HCT116 (cell line): ENCODE data around the gene TAF4. TPM values are rescaled to one million over a fixed set of nuclear protein-coding genes. Genes with fewer than 3 reads are reported as not detected.

Experiments
- ATAC-seq: fragments of 200-7000 bp; cut with Tn5 transposase; 2 replicates; pipeline ENCODE4 v1.9.1; 2020; ENCODE audit warnings: mild to moderate bottlenecking, moderate library complexity
- BruUV-seq: library from RNA; stranded (reverse); fragments of 400-500 nt; replicated peaks from 2 replicates; lab custom pipeline; 2021; lab: Mats Ljungman, UMichigan
- CTCF ChIA-PET: fragments of 300-600 bp; sonication (Branson Sonifier 250); formaldehyde crosslinking; loops from one replicate; lab custom pipeline; 2021; ENCODE audit warnings: antibody characterized with exemption; lab: Charles Lee
- POLR2A ChIA-PET: fragments of 300-600, 350-600 bp; sonication (Branson Sonifier 250); formaldehyde crosslinking; loops from one replicate; lab custom pipeline; 2021; ENCODE audit warnings: antibody characterized with exemption; lab: Charles Lee
- RAD21 ChIA-PET, 2 experiments: fragments of 300-600 bp; sonication (Branson Sonifier 250); formaldehyde crosslinking; loops; one replicate each; lab custom pipeline; 2023; ENCODE audit warnings: low total read pairs in 2 of 2; ENCODE audit not compliant: uncharacterized antibody in 2 of 2, unreplicated experiment in 2 of 2, low non-redundant PET in 1 of 2; lab: Charles Lee
- DNase-seq: peaks from one replicate; pipeline ENCODE4 v3.0.0-alpha.2; 2010; ENCODE audit warnings: low read depth, low spot score
- H2AFZ ChIP-seq: fragments of 200-600 bp; shearing (Covaris generic), sonication (generic); 2 replicates; pipeline ENCODE4 v1.6.1; 2017; ENCODE audit warnings: low read depth, mixed run types, mixed read lengths, antibody characterized with exemption, low read length; ENCODE audit not compliant: poor library complexity, severe bottlenecking
- H3K27ac ChIP-seq: 2 replicates; pipeline ENCODE4 v1.5.1; 2012; ENCODE audit warnings: low read depth, low read length
- H3K27me3 ChIP-seq: fragments of 200-600 bp; sonication (generic); 2 replicates; pipeline ENCODE4 v1.6.1; 2016; ENCODE audit warnings: mixed run types, low read length, mixed read lengths; ENCODE audit not compliant: insufficient read depth
- H3K36me3 ChIP-seq, 2 experiments: fragments of 200-500 bp in 1 of 2; fragments of 200-600 bp in 1 of 2; sonication (Bioruptor generic) in 1 of 2; sonication (generic) in 1 of 2; 2 replicates each; pipeline versions ENCODE4 v1.5.1 to v1.6.1; 2014 to 2016; ENCODE audit warnings: low read length in 2 of 2, inconsistent platforms in 1 of 2, mixed read lengths in 1 of 2, mixed run types in 1 of 2; ENCODE audit not compliant: insufficient read depth in 2 of 2, control insufficient read depth in 1 of 2
- H3K4me1 ChIP-seq, 2 experiments: fragments of 200-600 bp in 1 of 2; sonication (generic) in 1 of 2; 2 replicates each; pipeline versions ENCODE4 v1.5.1 to v1.6.1; 2012 to 2017; ENCODE audit warnings: low read length in 2 of 2, inconsistent platforms in 1 of 2, mild to moderate bottlenecking in 1 of 2, mixed read lengths in 1 of 2, mixed run types in 1 of 2, moderate library complexity in 1 of 2; ENCODE audit not compliant: insufficient read depth in 2 of 2, control insufficient read depth in 1 of 2
- H3K4me2 ChIP-seq: fragments of 200-600 bp; sonication (generic); 2 replicates; pipeline ENCODE4 v1.6.1; 2017; ENCODE audit warnings: mixed run types, low read length, mixed read lengths
- H3K4me3 ChIP-seq, 2 experiments: fragments of 200-600 bp in 1 of 2; sonication (generic) in 1 of 2; replicated peaks in 1 of 2; 2 replicates each; pipeline ENCODE4 v1.5.1; 2011 to 2016; ENCODE audit warnings: low read length in 2 of 2, control low read depth in 1 of 2, low read depth in 1 of 2, mild to moderate bottlenecking in 1 of 2, mixed read lengths in 1 of 2, mixed run types in 1 of 2
- H3K79me2 ChIP-seq: fragments of 200-600 bp; sonication (generic); 2 replicates; pipeline ENCODE4 v1.6.1; 2017; ENCODE audit warnings: mild to moderate bottlenecking, mixed run types, low read length, moderate library complexity, mixed read lengths; ENCODE audit not compliant: insufficient read depth
- H3K9ac ChIP-seq: fragments of 200-600 bp; sonication (generic); 2 replicates; pipeline ENCODE4 v1.6.1; 2016; ENCODE audit warnings: low read length, mixed read lengths
- H3K9me2 ChIP-seq: fragments of 200-600 bp; sonication (generic), shearing (Covaris generic); 2 replicates; pipeline ENCODE4 v1.6.1; 2017; ENCODE audit warnings: mixed run types, mild to moderate bottlenecking, moderate library complexity; ENCODE audit not compliant: insufficient read depth
- H3K9me3 ChIP-seq, 2 experiments: fragments of 200-500 bp in 1 of 2; fragments of 200-600 bp in 1 of 2; sonication (Bioruptor generic) in 1 of 2; sonication (generic) in 1 of 2; 2 replicates each; pipeline ENCODE4 v1.6.1; 2014 to 2017; ENCODE audit warnings: low read length in 2 of 2, mixed read lengths in 2 of 2, inconsistent platforms in 1 of 2, low read depth in 1 of 2, mild to moderate bottlenecking in 1 of 2, mixed run types in 1 of 2, moderate library complexity in 1 of 2; ENCODE audit not compliant: control insufficient read depth in 1 of 2, insufficient read depth in 1 of 2
- H4K20me1 ChIP-seq: fragments of 200-600 bp; sonication (generic), shearing (Covaris generic); 2 replicates; pipeline ENCODE4 v1.6.1; 2017; ENCODE audit warnings: mixed run types, mild to moderate bottlenecking, moderate library complexity; ENCODE audit not compliant: insufficient read depth
- JUND ChIP-seq: IDR thresholded peaks from 2 replicates; pipeline ENCODE4 v1.6.1; 2012
- REST ChIP-seq: IDR thresholded peaks from 2 replicates; pipeline ENCODE4 v1.6.1; 2012; ENCODE audit warnings: low read depth
- SIN3A ChIP-seq: IDR thresholded peaks from 2 replicates; pipeline ENCODE4 v1.6.1; 2012; ENCODE audit warnings: low read depth
- SP1 ChIP-seq: IDR thresholded peaks from 2 replicates; pipeline ENCODE4 v1.6.1; 2012; ENCODE audit warnings: low read depth
- SRF ChIP-seq: IDR thresholded peaks from 2 replicates; pipeline ENCODE4 v1.6.1; 2012; ENCODE audit warnings: low read depth
- YY1 ChIP-seq: IDR thresholded peaks from 2 replicates; pipeline ENCODE4 v1.6.1; 2011; ENCODE audit warnings: low read length, low read depth, moderate library complexity, mild to moderate bottlenecking; ENCODE audit not compliant: insufficient replicate concordance; ENCODE audit errors: extremely low read depth
- ZBTB33 ChIP-seq: IDR thresholded peaks from 2 replicates; pipeline ENCODE4 v1.6.1; 2011; ENCODE audit warnings: mild to moderate bottlenecking, low read length, moderate library complexity; ENCODE audit not compliant: insufficient replicate concordance; ENCODE audit errors: extremely low read depth
- intact Hi-C: fragments of 100-400 bp; cut with micrococcal nuclease; formaldehyde crosslinking; loops from 2 replicates; pipeline ENCODE4 v1.10.0; 2022
- total RNA-seq: library from RNA; stranded (reverse); gene quantifications from one replicate; pipeline ENCODE4 v1.2.1, GENCODE V29; 2021; ENCODE audit not compliant: unreplicated experiment

Gene TAF4
- total RNA-seq, 1 experiment from 2014 or later, result 26.8 TPM

- Histone ChIP-seq H3K9ac (no peak overlapping the region), H4K20me1 (no peaks in the 10 kb centered on the region), H3K27me3 (no peaks in the 10 kb centered on the region), H3K4me2 (no peak overlapping the region; the same call in 1 of the 2 replicates), H3K9me3 (no peaks in the 10 kb centered on the region), H3K4me3 (no peak overlapping the region), H3K79me2 (peaks cover 18% of the 10 kb centered on the region), H3K36me3 (peaks cover 0 to 5% of the 10 kb centered on the region in 2 experiments; a peak in 1 of 4 replicates), H3K4me1 (peaks cover 12 to 29% of the 10 kb centered on the region in 2 experiments), H3K27ac (no peak overlapping the region), H2AFZ (no peak overlapping the region), H3K9me2 (no peaks in the 10 kb centered on the region)
- intact Hi-C loops, result loop anchor here (5.0 kb wide), 1 partner anchor 55 kb away; the partner anchor contains the start of gene LSM14B
- BruUV-seq, result no TSS peak
- ChIA-PET CTCF (no interaction called here), POLR2A (interaction anchor here (1.1 kb wide), 1 partner anchor 18 kb away, joined by 3 read pairs; no protein-coding TSS in a partner anchor), RAD21 (no interaction called here)
- TF ChIP-seq SRF, result no peak
- TF ChIP-seq SP1, result no peak
- TF ChIP-seq REST, result no peak
- TF ChIP-seq SIN3A, result no peak
- TF ChIP-seq ZBTB33, result no peak
- no peak for TF ChIP-seq YY1
- TF ChIP-seq JUND, result no peak
- DNase-seq (no peak), ATAC-seq (no peak)
Observed at GRCh38 chr20:62067547-62068260, 2.0 kb upstream of the TAF4 start.
